ENCODE data around the gene WASHC2A.
"Not testable (repeated sequence)": the region's sequence is repeated elsewhere in the genome, so short reads cannot be mapped to it uniquely, and the experiment has no call there.

Gene WASHC2A

GRCh38 chr10:50152792-50153272 lies 85.1 kb downstream of the WASHC2A start:
- TF ChIP-seq CTCF (IDR thresholded peaks at IDR 0.05; ENCODE audit: low read depth, low read length): no peak
- in situ Hi-C loops (cut with HindIII; ENCODE audit: low sequenced_read_pairs): no loop called here
- no peak for DNase-seq (ENCODE audit: low read depth, low spot score)
- H3K4me3 ChIP-seq (ENCODE audit: low read depth, low read length): no peak overlapping the region

- DNase-seq (ENCODE audit: low read depth, low spot score); H3K4me3 ChIP-seq (ENCODE audit: low read depth, low read length); in situ Hi-C loops (cut with HindIII; ENCODE audit: low sequenced_read_pairs): not testable (repeated sequence)
These were observed 90.1 kb downstream of the WASHC2A start for GRCh38 chr10:50157868-50158267.

GRCh38 chr10:50159856-50160255 lies 92.1 kb downstream of the WASHC2A start:
- H3K4me3 ChIP-seq (ENCODE audit: low read depth, low read length); DNase-seq (ENCODE audit: low read depth, low spot score); in situ Hi-C loops (cut with HindIII; ENCODE audit: low sequenced_read_pairs): not testable (repeated sequence)

GRCh38 chr10:50165038-50165437 lies 97.3 kb downstream of the WASHC2A start:
- DNase-seq (ENCODE audit: low read depth, low spot score); H3K4me3 ChIP-seq (ENCODE audit: low read depth, low read length); in situ Hi-C loops (cut with HindIII; ENCODE audit: low sequenced_read_pairs): not testable (repeated sequence)

GRCh38 chr10:50167833-50168232 lies 100.1 kb downstream of the WASHC2A start:
- DNase-seq (ENCODE audit: low read depth, low spot score); H3K4me3 ChIP-seq (ENCODE audit: low read depth, low read length); in situ Hi-C loops (cut with HindIII; ENCODE audit: low sequenced_read_pairs): not testable (repeated sequence)

- in situ Hi-C loops (cut with HindIII; ENCODE audit: low sequenced_read_pairs): not testable (repeated sequence)
These were observed 101.8 kb downstream of the WASHC2A start for GRCh38 chr10:50169506-50169905.

GRCh38 chr10:50174788-50175525 lies 107.2 kb downstream of the WASHC2A start:
- peak; percentile 67 for DNase-seq (ENCODE audit: low read depth, low spot score)
- H3K4me3 ChIP-seq (ENCODE audit: low read depth, low read length); in situ Hi-C loops (cut with HindIII; ENCODE audit: low sequenced_read_pairs): not testable (repeated sequence)

More at GRCh38 chr10:50169506-50169905, 101.8 kb downstream of the WASHC2A start:
- not testable (repeated sequence) for H3K4me3 ChIP-seq (ENCODE audit: low read depth, low read length)
- peak; percentile 79 for DNase-seq (ENCODE audit: low read depth, low spot score)

Measured in astrocyte of the spinal cord (primary cell).